HG02798 (cell line): Measurements from ENCODE around the gene RHOT1.
"Not testable (repeated sequence)": the region's sequence is repeated elsewhere in the genome, so short reads cannot be mapped to it uniquely, and the experiment has no call there.

Experiments
- ATAC-seq: cut with Tn5 transposase; IDR thresholded peaks from one replicate; pipeline ENCODE4 v1.9.1; 2021; ENCODE audit warnings: mild to moderate bottlenecking; ENCODE audit not compliant: unreplicated experiment, poor library complexity

Gene RHOT1

GRCh38 chr17:32215696-32216095, 73.4 kb downstream of the RHOT1 start:
- no peak for ATAC-seq

- ATAC-seq, result no peak
These were observed 80.3 kb downstream of the RHOT1 start for GRCh38 chr17:32222621-32223020.

- no peak for ATAC-seq
These were observed 81.4 kb downstream of the RHOT1 start for GRCh38 chr17:32223703-32224102.

GRCh38 chr17:32226886-32227285, 84.6 kb downstream of the RHOT1 start:
- ATAC-seq, result no peak

GRCh38 chr17:32227910-32228309, 85.6 kb downstream of the RHOT1 start:
- no peak for ATAC-seq

- no peak for ATAC-seq
These were observed 93.3 kb downstream of the RHOT1 start for GRCh38 chr17:32235588-32235987.

- no peak for ATAC-seq
These were observed 97.2 kb downstream of the RHOT1 start for GRCh38 chr17:32239456-32239855.

- ATAC-seq, result no peak
These were observed 98.4 kb downstream of the RHOT1 start for GRCh38 chr17:32240750-32241149.

GRCh38 chr17:32241640-32242039, 99.3 kb downstream of the RHOT1 start:
- no peak for ATAC-seq

GRCh38 chr17:32249475-32249874, 107.2 kb downstream of the RHOT1 start:
- no peak for ATAC-seq

GRCh38 chr17:32253117-32253611, 110.9 kb downstream of the RHOT1 start:
- peak; percentile 43 for ATAC-seq

GRCh38 chr17:32256012-32256700, 113.9 kb downstream of the RHOT1 start:
- ATAC-seq, result no peak

GRCh38 chr17:32256701-32257019, 114.4 kb downstream of the RHOT1 start:
- no peak for ATAC-seq

- no peak for ATAC-seq
These were observed 116.3 kb downstream of the RHOT1 start for GRCh38 chr17:32258383-32259140.

- no peak for ATAC-seq
These were observed 117.3 kb downstream of the RHOT1 start for GRCh38 chr17:32259586-32259985.

- no peak for ATAC-seq
These were observed 119.1 kb downstream of the RHOT1 start for GRCh38 chr17:32261417-32261736.

GRCh38 chr17:32261936-32262510, 119.7 kb downstream of the RHOT1 start:
- ATAC-seq, result no peak

GRCh38 chr17:32263515-32263914, 121.2 kb downstream of the RHOT1 start:
- ATAC-seq, result not testable (repeated sequence)

- no peak for ATAC-seq
These were observed 122.0 kb downstream of the RHOT1 start for GRCh38 chr17:32264140-32264799.

GRCh38 chr17:32264823-32265191, 122.5 kb downstream of the RHOT1 start:
- ATAC-seq, result no peak
